ENCODE measurements around the gene ZNF398. TPM values are rescaled to one million over a fixed set of nuclear protein-coding genes. Genes with fewer than 3 reads are reported as not detected.

The ZNF398 gene
- total and polyA plus RNA-seq, 2 of the 13 experiments (the other 11 are each of a cell fraction or from before 2014, with no cell fraction given), result 3.0 to 8.9 TPM

DNA sequence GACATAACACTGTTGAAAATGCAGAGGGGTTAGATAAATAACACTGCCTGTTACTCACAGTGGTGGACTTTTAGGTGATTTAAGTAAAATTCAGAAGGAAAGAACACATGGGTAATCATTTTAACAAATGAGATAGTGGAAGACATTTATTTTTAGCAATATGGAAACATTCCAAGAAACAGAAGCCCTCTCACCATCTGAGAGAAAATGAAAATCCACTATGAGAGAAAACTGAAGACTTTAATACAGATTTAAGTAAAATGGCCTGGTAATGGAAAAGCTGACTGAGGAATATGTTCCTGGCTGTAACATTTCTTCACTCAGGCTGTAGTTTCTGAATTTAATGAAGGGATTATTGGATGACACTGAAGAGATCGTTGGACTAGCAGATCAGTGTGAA lies 44.6 kb upstream of the ZNF398 start (continued):
- TF ChIP-seq ARID2 (CRISPR knock-in tag; IDR thresholded peaks at IDR 0.05; ENCODE audit: borderline replicate concordance), result no peak
- no peak for TF ChIP-seq FOXP1 (IDR thresholded peaks at IDR 0.05)
- TF ChIP-seq FOXP1 (CRISPR knock-in tag; IDR thresholded peaks at IDR 0.05), result no peak
- no peak for TF ChIP-seq TP53 (CRISPR knock-in tag; conservative IDR thresholded peaks at IDR 0.05)
- no peak for TF ChIP-seq ZBTB7B (CRISPR knock-in tag; IDR thresholded peaks at IDR 0.05)
- TF ChIP-seq ZNF441 (CRISPR knock-in tag; IDR thresholded peaks at IDR 0.05; ENCODE audit: borderline replicate concordance), result no peak
- TF ChIP-seq ZNF652 (CRISPR knock-in tag; IDR thresholded peaks at IDR 0.05; ENCODE audit: borderline replicate concordance, low read depth), result no peak
- TF ChIP-seq NCOA1 (CRISPR knock-in tag; IDR thresholded peaks at IDR 0.05), result no peak
- no peak for TF ChIP-seq FLYWCH1 (CRISPR knock-in tag; IDR thresholded peaks at IDR 0.05)

- FAIRE-seq (no peak), DNase-seq (ENCODE audit: low spot score) (no peak), ATAC-seq (no peak)
- in situ Hi-C loops (cut with HindIII; ENCODE audit: extremely low pct_ligation_motif_present, low pct_unique_long_range_greater_than_20kb), result no loop called here
- intact Hi-C loops (cut with micrococcal nuclease; ENCODE audit: unreplicated experiment), result no loop called here
- no peak for TF ChIP-seq ZBTB7A (CRISPR knock-in tag; IDR thresholded peaks at IDR 0.05)
- TF ChIP-seq ZNF703 (CRISPR knock-in tag; IDR thresholded peaks at IDR 0.05; ENCODE audit: borderline replicate concordance), result no peak
- no peak for TF ChIP-seq DNMT3B (CRISPR knock-in tag; conservative IDR thresholded peaks at IDR 0.05)
- TF ChIP-seq ZNF282 (IDR thresholded peaks at IDR 0.05; ENCODE audit: partially characterized antibody), result no peak
- no peak for TF ChIP-seq GTF2F1 (IDR thresholded peaks at IDR 0.05; ENCODE audit: low read length)
- TF ChIP-seq ZFP82 (CRISPR knock-in tag; IDR thresholded peaks at IDR 0.05; ENCODE audit: borderline replicate concordance), result no peak
- TF ChIP-seq GPN1 (CRISPR knock-in tag; IDR thresholded peaks at IDR 0.05; ENCODE audit: borderline replicate concordance), result no peak
- no peak for TF ChIP-seq ATF7 (IDR thresholded peaks at IDR 0.05)
- no peak for TF ChIP-seq ATF7 (CRISPR knock-in tag; IDR thresholded peaks at IDR 0.05)
- no peak for TF ChIP-seq ZNF562 (CRISPR knock-in tag; IDR thresholded peaks at IDR 0.05; ENCODE audit: borderline replicate concordance)
- no peak for TF ChIP-seq CENPT (CRISPR knock-in tag; IDR thresholded peaks at IDR 0.05; ENCODE audit: low read depth)
- TF ChIP-seq RFXAP (CRISPR knock-in tag; IDR thresholded peaks at IDR 0.05; ENCODE audit: borderline replicate concordance), result no peak
- no peak for TF ChIP-seq SP4 (CRISPR knock-in tag; IDR thresholded peaks at IDR 0.05)
- no peak for TF ChIP-seq AKAP8 (CRISPR knock-in tag; IDR thresholded peaks at IDR 0.05)
- no peak for TF ChIP-seq NR1H2 (CRISPR knock-in tag; IDR thresholded peaks at IDR 0.05; ENCODE audit: borderline replicate concordance, low read depth)
- no peak overlapping the region for H3K27ac ChIP-seq (ENCODE audit: extremely low read length, insufficient read depth, low read length)
- H2AFZ ChIP-seq (ENCODE audit: low read length), result no peak overlapping the region
- no peaks in the 10 kb centered on the region for H3K9me3 ChIP-seq (ENCODE audit: low read length)
- BruUV-seq (replicated peaks), result no TSS peak
- H3K27me3 ChIP-seq (ENCODE audit: control insufficient read depth in 1 of 2, insufficient read depth in 2 of 2, low read length in 2 of 2), result no peaks in the 10 kb centered on the region
- no peaks in the 10 kb centered on the region for H3K79me2 ChIP-seq (ENCODE audit: insufficient read depth, low read length)
- WGBS (ENCODE audit: low lambda C conversion rate), result 89% methylated on average over 9 of the region's 9 CpGs
- H3K4me2 ChIP-seq (ENCODE audit: low read depth, low read length), result no peak overlapping the region
- H3K4me1 ChIP-seq (ENCODE audit: insufficient read depth, low read length), result 0 out of 2 replicates have a peak, but pooled peaks cover 8% of the 10 kb centered on the region
- ChIA-PET CTCF (ENCODE audit: low intra/inter-chr PET ratio, low total read pairs) (no interaction called here), POLR2A (no interaction called here)
- no peaks in the 10 kb centered on the region for H3K36me3 ChIP-seq (replicated peaks in 1 of 2; ENCODE audit: control insufficient read depth in 1 of 2, insufficient read depth in 2 of 2, low read length in 2 of 2)
- H4K20me1 ChIP-seq (ENCODE audit: insufficient read depth, low read length), result no peaks in the 10 kb centered on the region
- no peak overlapping the region for H3K4me3 ChIP-seq (replicated peaks in 1 of 3; ENCODE audit: insufficient read depth in 1 of 3, low read depth in 2 of 3, low read length in 3 of 3)
- no peak overlapping the region for H3K9ac ChIP-seq (ENCODE audit: insufficient read depth, low read depth, low read length)
Observed at GRCh38 chr7:149103424-149103823, 43.8 kb upstream of the ZNF398 start.
